IPS DF 19.7 (cell line): ENCODE data around the gene ZBTB16.
"Not testable (repeated sequence)": the region's sequence is repeated elsewhere in the genome, so short reads cannot be mapped to it uniquely, and the experiment has no call there.

Experiments used
- DNase-seq: peaks from one replicate; pipeline ENCODE4 v3.0.0-alpha.2; 2013; ENCODE audit warnings: low read depth, low spot score

ZBTB16 gene

DNA sequence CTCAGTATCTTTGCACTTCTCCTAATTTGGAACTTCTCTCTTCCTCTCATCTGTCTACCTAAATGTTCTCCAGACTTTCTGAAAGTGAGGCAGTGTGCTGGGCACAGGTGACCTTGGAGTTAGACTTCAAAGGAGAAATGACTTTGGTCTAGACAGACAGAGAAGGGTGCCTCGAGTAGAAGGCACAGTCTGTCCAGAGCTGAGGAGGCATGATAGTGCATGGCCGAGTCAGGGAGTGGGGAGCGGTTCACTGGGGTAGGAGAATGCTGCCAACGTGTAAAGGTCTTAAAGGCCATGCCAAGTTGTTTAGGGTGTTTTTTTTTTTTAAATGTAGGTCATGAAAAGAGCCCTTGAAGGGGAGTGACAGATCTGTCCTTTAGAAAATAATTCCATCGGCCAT, 17.3 kb upstream of the ZBTB16 start:
- no peak for DNase-seq

DNA sequence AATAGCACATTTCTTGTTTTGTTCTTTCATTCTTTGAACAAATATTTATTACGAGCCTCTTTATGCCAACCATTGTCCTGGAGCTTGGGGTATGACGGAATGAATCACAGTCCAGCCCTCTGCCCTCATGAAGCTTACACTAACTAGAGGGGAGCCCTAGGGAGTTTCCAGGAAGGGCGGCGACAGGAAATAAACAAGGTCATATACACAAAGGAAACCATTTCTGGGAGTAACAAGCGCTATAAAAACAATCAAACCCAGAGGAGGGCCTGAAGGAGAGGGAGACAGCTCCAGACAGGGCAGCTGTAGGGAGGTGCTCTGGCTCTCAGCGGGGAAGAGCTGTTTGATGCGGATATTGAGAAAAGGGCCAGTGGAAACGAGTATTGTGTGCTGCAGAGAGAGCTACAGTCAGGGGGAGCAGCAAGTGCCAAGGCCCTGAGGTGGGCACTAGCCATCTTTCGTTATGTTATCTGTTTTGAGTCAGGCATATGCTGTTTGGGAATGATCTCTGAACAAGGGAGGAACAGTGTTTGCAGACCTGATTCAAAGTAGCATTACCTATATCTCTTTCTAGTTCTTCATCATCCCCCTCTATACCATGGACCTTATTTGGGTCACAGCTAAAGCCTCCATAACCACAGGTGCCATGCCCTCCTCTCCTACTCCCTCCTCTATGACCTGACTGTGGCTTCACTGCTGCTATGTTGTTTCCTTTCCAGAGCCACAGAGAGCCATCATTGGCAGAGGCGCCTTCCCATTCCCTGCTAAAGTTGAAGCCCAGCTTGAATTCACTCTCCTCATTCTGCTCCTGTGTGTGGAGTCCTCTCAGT, 15.3 kb upstream of the ZBTB16 start:
- no peak for DNase-seq

DNA sequence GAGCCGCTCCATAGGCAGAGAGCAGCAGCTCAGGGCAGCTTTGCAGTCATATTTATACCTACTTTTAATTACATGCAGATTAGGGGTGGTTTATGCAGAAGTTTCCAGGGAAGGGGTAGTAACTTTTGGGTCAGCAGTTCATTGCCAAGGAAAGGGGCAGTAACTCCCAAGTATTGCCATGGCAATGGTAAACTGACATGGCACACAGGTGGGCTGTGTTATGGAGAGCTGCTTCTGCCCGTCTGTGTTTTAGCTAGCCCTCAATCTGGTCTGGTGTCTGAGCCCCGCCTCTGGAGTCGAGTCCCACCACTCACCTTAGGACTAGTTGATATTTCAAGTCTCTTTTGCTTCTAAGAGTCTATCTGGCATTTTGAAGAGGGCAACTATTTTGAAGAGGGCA, 12.2 kb upstream of the ZBTB16 start:
- no peak for DNase-seq

DNA sequence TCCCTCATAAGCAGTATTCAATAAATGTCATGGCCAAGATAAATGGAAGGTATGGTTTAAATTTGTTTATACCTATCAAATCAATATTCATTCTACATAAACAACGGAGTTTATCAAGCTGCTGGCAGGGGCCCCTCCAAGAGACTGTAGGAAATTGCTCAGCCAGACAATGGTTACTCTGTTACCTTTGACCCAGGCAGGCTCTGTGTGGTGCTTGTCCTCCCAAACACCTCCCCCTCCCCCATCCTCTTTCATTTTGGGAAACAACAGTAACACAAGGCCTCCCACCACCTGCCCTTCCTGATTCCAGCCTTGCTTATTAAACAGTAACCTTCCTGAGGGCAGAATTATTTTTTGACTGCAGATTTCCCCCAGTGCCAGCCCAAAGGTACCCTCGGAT, 10.5 kb upstream of the ZBTB16 start:
- no peak for DNase-seq

DNA sequence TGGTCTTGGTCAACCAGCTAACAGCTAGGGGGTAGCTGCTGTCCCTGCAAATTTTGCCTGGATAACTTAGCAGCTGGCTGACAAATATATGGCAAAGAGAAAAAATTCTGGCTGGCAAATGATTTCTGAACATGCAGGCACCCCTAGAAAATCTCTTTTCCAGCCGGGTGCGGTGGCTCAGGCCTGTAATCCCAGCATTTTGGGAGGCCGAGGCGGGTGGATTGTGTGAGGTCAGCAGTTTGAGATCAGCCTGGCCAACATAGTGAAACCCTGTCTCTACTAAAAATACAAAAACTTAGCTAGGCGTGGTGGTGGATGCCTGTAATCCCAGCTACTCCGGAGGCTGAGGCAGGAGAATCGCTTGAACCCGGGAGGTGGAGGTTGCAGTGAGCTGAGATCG, 9.7 kb upstream of the ZBTB16 start:
- not testable (repeated sequence) for DNase-seq

DNA sequence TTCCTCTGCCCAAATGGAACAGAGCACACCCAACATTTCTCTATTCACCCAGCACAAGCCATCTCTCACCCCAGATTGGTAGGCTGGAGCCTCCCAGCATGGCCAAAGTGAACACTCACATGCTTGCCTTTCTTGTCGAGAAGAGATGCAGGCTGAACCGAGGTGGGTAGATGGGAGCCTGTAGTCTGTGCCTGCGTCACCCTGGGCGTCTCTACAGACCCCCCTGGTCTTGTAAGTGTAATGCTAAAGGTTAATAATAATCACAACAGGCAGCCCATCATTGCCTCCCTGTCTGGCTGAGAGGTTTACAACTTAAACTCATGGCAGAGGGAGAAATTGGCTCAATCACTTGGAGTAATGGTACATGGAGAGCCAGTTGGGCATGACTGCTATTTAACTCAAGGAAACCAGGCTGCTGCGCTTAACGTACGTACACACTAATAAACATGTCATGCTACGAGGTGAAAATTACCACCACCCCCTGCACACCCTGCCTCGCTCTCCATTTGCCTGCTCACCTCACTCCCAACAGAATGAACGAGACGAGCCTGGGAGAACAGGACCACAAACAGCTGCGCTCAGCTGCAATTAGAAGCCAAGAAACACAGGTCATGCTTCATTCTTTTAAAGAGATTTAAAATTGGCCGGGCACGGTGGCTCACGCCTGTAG, 9.1 kb upstream of the ZBTB16 start:
- DNase-seq = no peak

DNA sequence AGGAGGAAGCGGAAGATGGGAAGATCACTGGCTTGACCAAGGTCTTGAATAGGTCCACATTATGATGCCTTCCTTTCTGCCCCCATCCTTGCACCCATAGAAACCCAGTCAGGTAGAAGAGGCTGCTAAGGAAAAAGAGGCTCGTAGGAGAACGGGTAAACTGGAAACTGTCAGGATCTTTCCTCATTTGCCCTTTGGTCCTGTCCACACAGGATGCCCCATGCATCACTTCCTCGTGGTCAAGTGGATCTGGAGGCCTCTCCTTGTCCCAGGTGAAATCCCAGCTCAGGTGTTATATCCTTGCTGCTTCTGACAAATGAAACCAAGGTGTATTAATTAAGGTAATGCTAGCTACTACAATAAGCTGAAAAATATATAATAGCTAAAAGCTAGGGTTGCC, 8.0 kb upstream of the ZBTB16 start:
- DNase-seq = no peak

DNA sequence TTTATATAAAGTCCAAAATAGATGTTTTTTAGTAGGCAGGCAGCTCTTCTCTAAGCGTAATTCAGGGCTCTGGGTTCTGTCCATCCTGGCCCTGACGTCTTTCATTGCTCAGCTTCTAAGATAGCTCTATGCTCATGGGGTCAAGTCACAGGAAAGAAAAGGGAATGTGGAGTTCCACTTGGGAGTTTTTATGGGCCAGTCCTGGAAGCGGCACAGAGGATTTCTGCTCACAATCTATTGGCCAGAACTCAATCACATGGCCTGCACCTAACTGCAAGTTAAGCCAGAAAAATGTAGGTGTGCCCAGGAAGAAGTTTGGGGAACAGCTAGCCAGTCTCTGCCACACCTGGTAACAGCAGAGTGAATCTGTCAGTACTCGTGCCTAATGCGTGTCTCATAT, 7.4 kb upstream of the ZBTB16 start:
- DNase-seq = no peak

DNA sequence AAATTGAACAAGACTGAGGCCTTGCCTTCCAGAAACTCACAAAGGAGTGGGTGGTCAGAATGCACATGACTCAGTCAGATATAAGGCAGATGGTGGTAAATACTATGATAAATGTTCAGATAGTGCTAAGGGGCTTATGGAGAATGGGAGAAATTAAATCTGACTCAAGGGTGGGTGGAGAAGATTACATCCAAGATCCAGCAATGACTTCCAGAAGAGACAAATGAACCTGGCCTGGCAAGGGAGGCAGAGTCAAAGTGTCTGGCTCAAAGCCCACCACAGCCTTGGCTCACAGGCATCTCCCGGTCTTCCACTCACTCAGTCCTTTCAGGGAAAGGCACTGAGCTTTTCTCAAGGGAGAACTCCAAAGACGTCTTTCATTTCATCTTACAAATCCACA, 6.1 kb upstream of the ZBTB16 start:
- no peak for DNase-seq

DNA sequence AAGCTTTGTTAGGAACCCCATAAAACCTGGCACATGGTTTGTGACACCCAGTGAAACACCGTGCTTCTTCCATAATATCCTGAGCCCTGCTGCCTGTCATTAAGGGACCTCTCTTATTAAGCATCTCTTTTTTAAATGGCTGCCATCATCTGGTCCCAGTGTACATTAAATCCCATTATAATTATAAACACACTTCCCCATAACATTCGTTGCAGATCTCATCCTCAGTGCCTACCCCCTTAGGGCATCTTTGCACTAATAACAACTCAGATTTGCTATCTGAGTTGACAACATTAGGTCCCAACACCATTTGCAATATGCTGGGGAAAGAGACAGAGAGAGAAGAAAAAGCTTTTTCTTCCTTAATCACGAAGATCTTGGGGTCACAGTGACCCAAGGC, 4.7 kb upstream of the ZBTB16 start:
- DNase-seq = no peak

DNA sequence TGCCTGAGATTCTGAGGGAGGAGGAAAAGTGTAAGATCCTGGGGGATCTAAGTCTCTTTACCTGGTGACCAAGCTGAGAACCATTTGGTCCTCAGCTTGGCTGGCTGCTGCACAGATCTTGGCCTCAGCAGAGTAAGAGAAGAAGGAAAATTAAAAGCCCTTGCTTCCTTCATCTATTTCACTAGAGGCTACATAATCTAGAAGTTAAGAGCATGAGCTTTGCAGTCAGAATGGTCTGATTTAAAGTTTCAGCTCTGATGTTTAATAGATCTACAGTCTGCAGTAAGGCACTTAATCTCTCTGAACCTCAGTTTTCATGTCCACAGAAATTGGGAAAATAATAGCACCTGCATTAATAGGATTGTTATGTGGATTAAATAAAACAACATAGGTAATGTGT, 3.1 kb upstream of the ZBTB16 start:
- DNase-seq = no peak

DNA sequence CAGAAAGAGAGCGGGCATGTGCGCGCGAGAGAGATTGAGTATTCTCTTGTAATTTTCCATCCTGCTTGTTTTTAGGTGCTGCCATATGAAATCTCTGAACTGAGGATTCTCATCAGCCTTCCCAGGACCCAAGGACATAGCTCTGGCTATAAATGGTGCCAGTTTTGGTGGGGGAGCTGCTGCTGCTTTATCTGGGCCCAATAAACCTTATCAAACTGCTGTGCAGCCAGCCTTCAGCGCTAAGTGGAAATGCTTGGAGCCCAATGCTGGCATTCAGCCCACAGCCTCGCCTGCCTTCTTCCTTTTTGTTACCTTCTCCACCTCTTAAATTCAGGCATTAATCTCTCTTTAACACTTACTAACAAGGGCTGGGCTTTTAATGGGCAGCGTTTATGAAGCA, 2.4 kb upstream of the ZBTB16 start:
- DNase-seq = no peak

DNA sequence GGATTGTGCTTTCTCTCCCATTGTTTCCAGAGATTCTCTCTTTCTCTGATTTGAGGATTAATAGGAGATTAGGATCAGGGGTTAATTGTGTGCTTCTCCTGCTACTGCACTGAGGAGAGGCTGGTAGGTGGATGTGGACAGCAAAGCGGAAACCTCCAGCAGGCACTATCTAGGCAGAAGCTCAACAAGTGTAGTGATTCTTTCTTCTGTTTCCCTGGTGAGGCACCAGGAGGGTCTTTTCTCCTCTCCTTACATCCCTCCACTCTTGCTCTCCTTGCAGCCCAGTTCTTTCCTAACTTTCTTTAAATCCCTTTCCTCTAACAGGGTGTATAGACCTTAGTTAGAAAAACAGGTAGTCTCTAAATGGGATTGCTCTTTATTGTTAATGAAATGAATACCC, 1.9 kb upstream of the ZBTB16 start:
- DNase-seq = no peak

DNA sequence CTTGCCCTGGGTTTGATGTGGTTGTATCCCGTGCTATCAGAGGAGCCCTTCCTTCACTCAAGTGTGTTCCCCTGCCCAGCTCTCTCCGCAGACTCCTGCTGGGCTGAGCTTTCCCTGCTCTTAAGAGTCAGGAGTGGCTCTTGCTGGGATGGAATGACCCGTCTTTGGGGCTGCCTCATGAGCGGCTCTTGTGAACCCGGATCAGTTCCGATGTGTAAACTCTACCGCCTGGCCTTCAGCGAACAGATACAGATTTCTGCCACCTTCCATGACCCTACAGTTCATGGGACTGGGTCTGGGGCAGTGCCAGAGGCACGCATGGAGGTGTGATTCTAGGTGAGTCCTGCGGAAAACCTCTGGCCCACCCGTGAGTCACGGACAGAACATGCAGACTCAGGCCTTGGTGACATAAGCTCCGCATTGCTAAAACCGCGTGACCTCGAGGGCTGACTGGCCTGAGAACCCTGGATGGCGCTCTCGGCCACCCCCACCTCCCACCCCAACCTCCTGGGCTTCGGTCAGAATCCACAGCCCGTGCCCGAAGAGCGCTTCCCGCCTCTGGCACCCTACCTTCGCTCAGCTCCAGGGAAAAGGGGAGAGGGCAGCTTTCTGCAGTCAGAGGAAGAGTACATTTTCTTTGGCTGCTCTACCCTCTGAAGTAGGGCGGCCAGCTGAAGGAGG, 1.3 kb upstream of the ZBTB16 start:
- no peak for DNase-seq

DNA sequence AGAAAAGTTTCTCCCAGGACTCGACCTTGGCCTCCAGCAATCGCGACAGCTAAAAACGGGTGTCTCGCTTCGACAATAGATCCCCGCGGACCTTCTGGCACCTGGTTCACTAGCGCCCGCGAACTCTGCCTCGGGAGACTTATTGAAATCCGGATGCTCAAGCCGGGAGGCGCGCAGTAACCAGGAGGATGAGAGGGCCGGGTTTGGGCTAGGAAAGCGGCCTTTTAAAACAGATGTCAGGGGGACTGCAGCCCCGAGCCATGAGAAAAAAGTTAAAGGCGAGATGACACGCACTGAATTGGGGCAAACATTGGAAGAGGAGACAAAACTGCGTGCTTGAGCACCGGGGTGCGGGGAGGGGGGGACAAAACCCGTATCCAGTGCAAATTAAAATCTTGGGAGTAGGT, 637 bp upstream of the ZBTB16 start:
- no peak for DNase-seq

DNA sequence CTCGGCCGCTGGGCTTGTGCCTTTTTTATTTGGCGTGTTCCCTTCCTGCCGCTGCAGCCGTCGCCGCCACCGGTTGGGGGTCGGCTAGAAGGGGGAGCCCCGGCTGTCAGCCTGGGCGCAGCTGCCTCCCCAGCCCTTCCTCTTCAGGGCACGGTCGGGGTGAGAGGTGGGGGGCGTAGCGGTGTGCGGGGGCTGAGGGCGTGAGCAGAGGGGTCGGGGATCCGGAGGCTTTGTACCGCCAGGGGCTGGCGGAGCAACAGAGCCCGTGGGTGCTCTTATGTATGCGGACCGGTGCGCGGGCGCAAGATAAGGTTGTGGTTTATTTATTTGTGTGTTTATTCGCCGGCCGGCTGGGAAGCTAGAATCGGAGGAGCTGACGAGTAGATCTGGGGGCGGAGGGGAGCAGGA, 477 bp downstream of the ZBTB16 start:
- no peak for DNase-seq

DNA sequence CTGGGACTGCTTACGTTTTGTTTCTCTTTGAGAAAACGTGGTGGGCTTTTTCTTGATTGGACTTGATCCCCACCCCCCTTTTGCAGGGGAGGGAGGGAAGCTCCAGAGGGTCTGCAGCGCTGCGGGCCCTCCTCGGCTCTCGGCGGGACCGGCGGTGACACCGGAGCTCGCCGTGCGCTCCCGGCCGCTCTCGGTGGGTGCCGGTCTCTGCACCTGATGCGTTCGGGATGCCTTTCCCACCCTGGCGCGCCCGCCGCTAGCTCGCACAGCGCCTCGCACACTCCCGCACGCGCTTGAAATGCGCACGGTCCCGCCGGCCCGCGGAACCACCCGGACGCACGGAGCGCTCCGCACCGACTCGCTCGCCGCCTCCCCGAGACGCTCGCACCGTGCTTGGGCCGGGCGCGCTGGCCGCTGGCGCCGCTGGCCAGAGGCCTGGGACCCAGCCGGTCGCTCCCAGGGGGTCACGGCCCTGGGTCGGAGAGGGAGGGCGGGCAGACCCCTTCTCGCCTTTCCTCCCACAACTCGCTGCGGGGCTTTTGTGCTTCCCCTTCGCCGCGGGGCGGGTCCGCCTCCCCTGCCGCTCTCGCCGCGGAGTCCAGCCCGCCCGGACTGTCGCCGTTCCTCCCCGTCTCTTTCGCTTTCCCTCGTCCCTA, 1.0 kb downstream of the ZBTB16 start:
- DNase-seq = no peak

DNA sequence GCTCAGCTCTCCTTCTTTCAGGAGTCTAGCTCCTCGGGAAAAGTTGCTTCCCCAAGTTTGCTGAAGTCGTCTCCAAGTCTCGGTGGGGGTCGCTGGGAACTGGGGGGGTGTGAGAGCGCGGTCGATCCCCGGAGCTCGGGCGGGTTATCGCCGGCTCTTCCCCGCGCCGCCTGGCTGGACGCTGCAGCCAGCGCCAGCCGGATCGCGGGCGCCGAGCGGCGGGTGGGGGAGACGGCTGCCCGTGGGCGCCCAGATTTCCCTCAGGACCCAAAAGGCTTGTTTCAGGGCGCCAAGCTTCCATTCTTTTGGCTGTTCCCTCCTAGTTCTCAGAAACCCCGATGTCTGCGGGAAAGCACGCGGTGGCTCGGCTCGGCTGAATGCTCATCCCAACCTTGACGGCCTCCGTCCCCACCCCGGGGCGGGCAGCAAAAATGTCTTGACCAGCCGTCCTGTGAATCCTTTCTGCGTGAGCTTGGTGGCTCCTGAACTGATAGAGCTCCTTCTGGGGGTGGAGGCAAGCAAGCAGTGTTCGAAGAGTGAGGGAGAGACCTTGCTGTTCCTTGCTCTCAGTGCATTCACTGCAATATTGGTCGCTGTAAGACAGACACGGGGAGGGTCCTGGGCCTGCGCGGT, 1.7 kb downstream of the ZBTB16 start:
- no peak for DNase-seq

DNA sequence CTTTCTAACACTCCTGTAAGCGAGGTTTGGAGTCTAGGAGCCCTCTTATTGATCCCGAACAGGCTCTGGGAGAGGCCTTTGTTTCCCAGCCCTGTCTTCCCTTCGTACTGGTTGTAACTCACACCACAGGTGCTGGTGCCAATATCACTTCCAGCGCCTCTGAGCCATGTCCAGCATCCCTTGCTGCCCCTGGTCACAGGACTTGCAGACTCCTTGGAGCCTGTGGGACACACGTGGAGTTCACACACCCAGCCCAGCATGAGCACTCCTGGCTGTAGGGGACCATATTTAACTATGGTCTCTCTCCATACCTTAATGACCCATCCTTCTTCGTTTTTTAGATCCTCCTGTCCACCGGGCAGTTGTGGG, 2.2 kb downstream of the ZBTB16 start:
- no peak for DNase-seq

DNA sequence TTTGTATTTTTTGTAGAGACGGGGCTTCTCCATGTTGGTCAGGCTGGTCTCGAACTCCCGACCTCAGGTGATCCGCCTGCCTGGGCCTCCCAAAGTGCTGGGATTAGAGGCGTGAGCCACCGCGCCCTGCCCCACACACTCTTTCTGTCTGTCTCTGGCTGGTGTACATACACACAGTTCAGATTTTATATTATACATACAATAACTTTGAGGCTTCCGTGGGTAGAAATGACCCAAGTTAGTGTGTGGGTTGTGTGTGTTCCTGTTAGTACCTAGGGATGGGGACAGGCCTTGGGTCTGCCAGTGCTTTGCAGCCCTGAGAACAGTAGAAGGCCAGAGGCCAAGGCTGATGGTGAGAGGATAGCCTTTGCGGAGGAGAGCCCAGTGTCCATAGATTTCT, 2.8 kb downstream of the ZBTB16 start:
- DNase-seq = no peak

DNA sequence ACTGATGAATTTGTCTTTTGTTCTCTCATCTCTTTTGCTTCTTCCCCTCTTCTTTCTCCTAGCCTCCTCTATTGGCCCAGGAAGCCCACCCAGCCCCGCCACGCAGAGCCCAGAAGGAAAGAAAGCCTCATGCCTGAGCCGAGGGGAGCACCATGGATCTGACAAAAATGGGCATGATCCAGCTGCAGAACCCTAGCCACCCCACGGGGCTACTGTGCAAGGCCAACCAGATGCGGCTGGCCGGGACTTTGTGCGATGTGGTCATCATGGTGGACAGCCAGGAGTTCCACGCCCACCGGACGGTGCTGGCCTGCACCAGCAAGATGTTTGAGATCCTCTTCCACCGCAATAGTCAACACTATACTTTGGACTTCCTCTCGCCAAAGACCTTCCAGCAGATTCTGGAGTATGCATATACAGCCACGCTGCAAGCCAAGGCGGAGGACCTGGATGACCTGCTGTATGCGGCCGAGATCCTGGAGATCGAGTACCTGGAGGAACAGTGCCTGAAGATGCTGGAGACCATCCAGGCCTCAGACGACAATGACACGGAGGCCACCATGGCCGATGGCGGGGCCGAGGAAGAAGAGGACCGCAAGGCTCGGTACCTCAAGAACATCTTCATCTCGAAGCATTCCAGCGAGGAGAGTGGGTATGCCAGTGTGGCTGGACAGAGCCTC, 3.8 kb downstream of the ZBTB16 start:
- no peak for DNase-seq
